ENCODE data around the gene DOK6. TPM values are rescaled to one million over a fixed set of nuclear protein-coding genes. Genes with fewer than 3 reads are reported as not detected.

The DOK6 gene
- total RNA-seq, 1 experiment from 2014 or later = not detected

DNA sequence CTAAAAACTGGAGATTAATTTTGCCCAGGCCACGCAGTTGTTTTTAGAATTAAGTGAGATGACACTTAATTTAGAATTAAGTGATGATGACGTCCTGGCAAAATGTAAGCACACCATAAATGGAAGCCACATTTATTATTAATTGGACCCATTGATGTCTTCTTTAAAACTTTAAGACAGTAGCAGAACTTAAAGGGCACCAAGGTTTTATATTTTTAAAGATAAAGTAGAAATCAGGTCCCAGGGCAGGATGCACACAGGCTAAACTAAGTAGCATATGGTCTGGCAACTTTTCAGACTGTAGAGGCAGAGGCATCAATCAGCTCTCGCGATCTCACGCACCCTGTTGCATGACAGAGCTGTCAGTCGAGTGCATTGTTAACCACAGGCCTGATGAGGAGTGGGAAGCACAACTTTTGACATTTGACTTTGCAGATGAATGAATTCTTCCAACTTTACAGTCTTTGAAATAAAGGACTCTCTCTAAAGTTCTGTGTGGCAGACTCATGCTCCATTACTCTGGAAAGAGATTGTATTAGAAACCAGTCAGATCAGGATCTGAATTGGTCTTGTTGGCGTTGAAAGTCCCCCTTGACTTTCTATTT lies 314.6 kb downstream of the DOK6 start:
- H3K9me3 ChIP-seq (ENCODE audit: insufficient read depth, low read depth) = peaks cover 15% of the 10 kb centered on the region; the same call in 1 of the 2 replicates
- ChIA-PET POLR2A (ENCODE audit: unreplicated experiment) (no interaction called here), CTCF (no interaction called here)
- no peak overlapping the region for H2AFZ ChIP-seq
- intact Hi-C loops (cut with micrococcal nuclease; ENCODE audit: unreplicated experiment) = no loop called here
- no peaks in the 10 kb centered on the region for H3K36me3 ChIP-seq (ENCODE audit: low read depth)
- no peaks in the 10 kb centered on the region for H3K4me1 ChIP-seq (replicated peaks; ENCODE audit: insufficient read depth)
- no peak overlapping the region for H3K4me3 ChIP-seq
- no TSS peak for BruUV-seq (replicated peaks)
- no peaks in the 10 kb centered on the region for H3K27me3 ChIP-seq (ENCODE audit: insufficient read depth, low read depth)
- H4K20me1 ChIP-seq (ENCODE audit: insufficient read depth) = no peaks in the 10 kb centered on the region
- no peaks in the 10 kb centered on the region for H3K79me2 ChIP-seq (ENCODE audit: low read depth)
- no peaks in the 10 kb centered on the region for H3K9me2 ChIP-seq (ENCODE audit: insufficient read depth)
- no peak overlapping the region for H3K27ac ChIP-seq
- H3K4me2 ChIP-seq = no peak overlapping the region
- H3F3A ChIP-seq (ENCODE audit: insufficient read depth, low read depth) = no peaks in the 10 kb centered on the region
- TF ChIP-seq EZH2 (IDR thresholded peaks at IDR 0.05; ENCODE audit: low read depth) = no peak
- TF ChIP-seq, protein P1, sequence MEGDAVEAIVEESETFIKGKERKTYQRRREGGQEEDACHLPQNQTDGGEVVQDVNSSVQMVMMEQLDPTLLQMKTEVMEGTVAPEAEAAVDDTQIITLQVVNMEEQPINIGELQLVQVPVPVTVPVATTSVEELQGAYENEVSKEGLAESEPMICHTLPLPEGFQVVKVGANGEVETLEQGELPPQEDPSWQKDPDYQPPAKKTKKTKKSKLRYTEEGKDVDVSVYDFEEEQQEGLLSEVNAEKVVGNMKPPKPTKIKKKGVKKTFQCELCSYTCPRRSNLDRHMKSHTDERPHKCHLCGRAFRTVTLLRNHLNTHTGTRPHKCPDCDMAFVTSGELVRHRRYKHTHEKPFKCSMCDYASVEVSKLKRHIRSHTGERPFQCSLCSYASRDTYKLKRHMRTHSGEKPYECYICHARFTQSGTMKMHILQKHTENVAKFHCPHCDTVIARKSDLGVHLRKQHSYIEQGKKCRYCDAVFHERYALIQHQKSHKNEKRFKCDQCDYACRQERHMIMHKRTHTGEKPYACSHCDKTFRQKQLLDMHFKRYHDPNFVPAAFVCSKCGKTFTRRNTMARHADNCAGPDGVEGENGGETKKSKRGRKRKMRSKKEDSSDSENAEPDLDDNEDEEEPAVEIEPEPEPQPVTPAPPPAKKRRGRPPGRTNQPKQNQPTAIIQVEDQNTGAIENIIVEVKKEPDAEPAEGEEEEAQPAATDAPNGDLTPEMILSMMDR (conservative IDR thresholded peaks at IDR 0.05) = no peak
- no peak for DNase-seq

DNA sequence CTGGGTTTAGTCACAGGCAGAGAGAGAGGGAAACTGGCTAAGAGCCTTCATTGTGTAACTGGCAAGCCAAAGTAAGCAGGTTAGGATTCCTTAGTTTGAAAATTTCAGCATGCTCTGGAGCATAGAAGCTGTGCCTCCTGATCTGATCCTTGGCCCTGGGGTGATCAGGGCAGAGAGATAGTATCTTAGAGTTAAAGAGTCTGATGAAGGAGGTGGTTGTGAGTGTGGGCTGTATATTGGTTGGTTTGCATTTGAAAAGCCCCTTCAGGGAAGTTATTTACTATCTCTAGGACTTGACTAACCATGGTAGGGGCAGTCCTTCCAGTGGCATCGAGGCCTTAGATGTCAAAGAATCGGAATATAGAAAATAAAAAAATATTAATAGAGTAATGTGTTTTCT lies 316.9 kb downstream of the DOK6 start:
- Histone ChIP-seq H3F3A (ENCODE audit: insufficient read depth, low read depth) (no peaks in the 10 kb centered on the region), H2AFZ (no peak overlapping the region), H3K4me3 (no peak overlapping the region), H3K36me3 (ENCODE audit: low read depth) (no peaks in the 10 kb centered on the region), H3K4me2 (no peak overlapping the region), H3K27me3 (ENCODE audit: insufficient read depth, low read depth) (no peaks in the 10 kb centered on the region), H3K9me2 (ENCODE audit: insufficient read depth) (0 out of 2 replicates have a peak, but pooled peaks cover 3% of the 10 kb centered on the region), H3K4me1 (replicated peaks; ENCODE audit: insufficient read depth) (no peaks in the 10 kb centered on the region), H4K20me1 (ENCODE audit: insufficient read depth) (no peaks in the 10 kb centered on the region), H3K27ac (no peak overlapping the region), H3K79me2 (ENCODE audit: low read depth) (no peaks in the 10 kb centered on the region), H3K9me3 (ENCODE audit: insufficient read depth, low read depth) (peaks cover 15% of the 10 kb centered on the region; the same call in 1 of the 2 replicates)
- DNase-seq = no peak
- POLR2A ChIA-PET (ENCODE audit: unreplicated experiment) = no interaction called here
- BruUV-seq (replicated peaks) = no TSS peak
- CTCF ChIA-PET = no interaction called here
- intact Hi-C loops (cut with micrococcal nuclease; ENCODE audit: unreplicated experiment) = no loop called here
- TF ChIP-seq, protein P1 (conservative IDR thresholded peaks at IDR 0.05) = no peak
- no peak for TF ChIP-seq EZH2 (IDR thresholded peaks at IDR 0.05; ENCODE audit: low read depth)

DNA sequence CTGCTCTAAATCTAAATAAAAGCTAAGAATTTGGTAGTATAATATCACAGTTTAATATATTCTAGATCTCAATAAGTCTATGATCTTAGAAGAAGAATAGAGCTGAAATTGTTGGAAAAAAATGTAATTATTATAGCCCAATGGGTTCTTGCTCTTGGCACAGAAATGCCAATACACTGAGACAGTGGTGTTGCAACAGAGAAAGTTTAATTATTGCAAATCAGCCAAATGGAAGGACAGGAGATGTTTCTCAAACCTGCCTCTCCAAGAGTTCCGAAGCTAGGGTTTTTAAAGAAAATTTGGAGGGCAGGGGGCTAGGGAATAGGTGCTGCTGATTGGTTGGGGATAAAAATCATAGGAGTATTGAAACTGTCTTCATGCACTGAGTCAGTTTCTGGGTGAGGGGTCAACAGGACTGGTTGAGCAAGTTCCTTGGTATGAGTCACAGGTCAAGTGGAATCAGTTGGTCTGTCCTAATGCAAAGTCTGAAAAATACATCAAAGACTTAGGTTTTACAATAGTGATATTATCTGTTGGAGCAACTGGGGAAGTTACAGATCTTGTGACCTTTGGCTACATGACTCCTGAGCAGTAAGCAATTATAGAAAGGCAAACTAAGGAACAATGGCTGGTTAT lies 318.3 kb downstream of the DOK6 start:
- H3K27ac ChIP-seq = no peak overlapping the region
- H3K79me2 ChIP-seq (ENCODE audit: low read depth) = no peaks in the 10 kb centered on the region
- no peaks in the 10 kb centered on the region for H4K20me1 ChIP-seq (ENCODE audit: insufficient read depth)
- no peak overlapping the region for H3K4me2 ChIP-seq
- no peak overlapping the region for H3K4me3 ChIP-seq
- no peaks in the 10 kb centered on the region for H3K4me1 ChIP-seq (replicated peaks; ENCODE audit: insufficient read depth)
- H3F3A ChIP-seq (ENCODE audit: insufficient read depth, low read depth) = no peaks in the 10 kb centered on the region
- no peaks in the 10 kb centered on the region for H3K36me3 ChIP-seq (ENCODE audit: low read depth)
- BruUV-seq (replicated peaks) = no TSS peak
- no peak for DNase-seq
- intact Hi-C loops (cut with micrococcal nuclease; ENCODE audit: unreplicated experiment) = no loop called here
- H2AFZ ChIP-seq = no peak overlapping the region
- CTCF ChIA-PET = no interaction called here
- H3K9me2 ChIP-seq (ENCODE audit: insufficient read depth) = 0 out of 2 replicates have a peak, but pooled peaks cover 3% of the 10 kb centered on the region
- H3K9me3 ChIP-seq (ENCODE audit: insufficient read depth, low read depth) = peaks cover 15% of the 10 kb centered on the region; the same call in 1 of the 2 replicates
- POLR2A ChIA-PET (ENCODE audit: unreplicated experiment) = no interaction called here
- H3K27me3 ChIP-seq (ENCODE audit: insufficient read depth, low read depth) = no peaks in the 10 kb centered on the region
- no peak for TF ChIP-seq EZH2 (IDR thresholded peaks at IDR 0.05; ENCODE audit: low read depth)
- TF ChIP-seq, protein P1 (conservative IDR thresholded peaks at IDR 0.05) = no peak

Data from PC-9 (cell line).